SK-N-SH treated with all-trans-retinoic acid at 6 μM for 48 hours (cell line): ENCODE measurements around the gene NAIF1.

ENCODE experiments used
- ATAC-seq: fragments of 200-7000 bp; cut with Tn5 transposase; 3 replicates; pipeline ENCODE4 v1.9.1; 2020; ENCODE audit warnings: mild to moderate bottlenecking, moderate library complexity
- ARNTL ChIP-seq: fragments of 450-650 bp; formaldehyde crosslinking; IDR thresholded peaks from 2 replicates; pipeline ENCODE4 v1.5.0; 2020; ENCODE audit warnings: low read depth, mild to moderate bottlenecking, moderate library complexity, borderline replicate concordance
- BACH2 ChIP-seq: fragments of 250-450 bp; sonication (Bioruptor Pico); IDR thresholded peaks from 2 replicates; pipeline ENCODE4 v1.9.0; 2021; ENCODE audit warnings: mild to moderate bottlenecking, borderline replicate concordance
- CREB5 ChIP-seq: fragments of 250-450 bp; sonication (Bioruptor Pico); IDR thresholded peaks from 2 replicates; pipeline ENCODE4 v1.5.1; 2020; ENCODE audit warnings: low read depth, mild to moderate bottlenecking, moderate library complexity
- CSDC2 ChIP-seq: fragments of 250-450 bp; sonication (Bioruptor Pico); IDR thresholded peaks from 2 replicates; pipeline ENCODE4 v1.5.0; 2020; ENCODE audit warnings: mild to moderate bottlenecking, moderate library complexity
- GLIS3 ChIP-seq: fragments of 250-450 bp; sonication (Bioruptor Pico); IDR thresholded peaks from 2 replicates; pipeline ENCODE4 v1.5.0; 2020; ENCODE audit warnings: mild to moderate bottlenecking, moderate library complexity
- OSR1 ChIP-seq: fragments of 250-450 bp; sonication (Bioruptor Pico); IDR thresholded peaks from 2 replicates; pipeline ENCODE4 v1.8.0; 2022; ENCODE audit warnings: moderate library complexity, mild to moderate bottlenecking, inconsistent platforms
- PATZ1 ChIP-seq: fragments of 250-450 bp; sonication (Bioruptor Pico); IDR thresholded peaks from 2 replicates; pipeline ENCODE4 v1.8.0; 2020; ENCODE audit warnings: mild to moderate bottlenecking, moderate library complexity, borderline replicate concordance
- RARB ChIP-seq: fragments of 250-450 bp; sonication (Bioruptor Pico); IDR thresholded peaks from 2 replicates; pipeline ENCODE4 v1.8.0; 2021; ENCODE audit warnings: mild to moderate bottlenecking, moderate library complexity
- SNAI2 ChIP-seq: fragments of 250-450 bp; sonication (Bioruptor Pico); IDR thresholded peaks from 2 replicates; pipeline ENCODE4 v1.5.0; 2020; ENCODE audit warnings: mild to moderate bottlenecking, moderate library complexity
- TCF4 ChIP-seq: fragments of 250-450 bp; sonication (Bioruptor Pico); IDR thresholded peaks from 2 replicates; pipeline ENCODE4 v1.8.0; 2021; ENCODE audit warnings: mild to moderate bottlenecking, moderate library complexity, borderline replicate concordance
- TOX ChIP-seq: fragments of 250-450 bp; sonication (Bioruptor Pico); IDR thresholded peaks from 2 replicates; pipeline ENCODE4 v1.8.0; 2021; ENCODE audit warnings: mild to moderate bottlenecking, moderate library complexity, borderline replicate concordance
- ZFP3 ChIP-seq: fragments of 250-450 bp; sonication (Bioruptor Pico); IDR thresholded peaks from 2 replicates; pipeline ENCODE4 v1.5.0; 2020; ENCODE audit warnings: mild to moderate bottlenecking, moderate library complexity
- ZFP30 ChIP-seq: fragments of 450-650 bp; formaldehyde crosslinking; IDR thresholded peaks from 2 replicates; pipeline ENCODE4 v1.5.0; 2022; ENCODE audit warnings: mild to moderate bottlenecking, moderate library complexity
- ZNF565 ChIP-seq: fragments of 450-650 bp; formaldehyde crosslinking; conservative IDR thresholded peaks from 2 replicates; pipeline ENCODE4 v1.5.0; 2020; ENCODE audit warnings: low read depth, mild to moderate bottlenecking, moderate library complexity
- ZNF70 ChIP-seq: fragments of 450-650 bp; formaldehyde crosslinking; IDR thresholded peaks from 2 replicates; pipeline ENCODE4 v1.5.0; 2020; ENCODE audit warnings: mild to moderate bottlenecking, moderate library complexity
- ZNF8 ChIP-seq: fragments of 450-650 bp; formaldehyde crosslinking; IDR thresholded peaks from 2 replicates; pipeline ENCODE4 v1.5.0; 2020; ENCODE audit warnings: mild to moderate bottlenecking, moderate library complexity
- TF ChIP-seq, protein P1 (sequence below): fragments of 250-450 bp; sonication (Bioruptor Pico); IDR thresholded peaks from 2 replicates; pipeline ENCODE4 v1.5.0; 2020; ENCODE audit warnings: mild to moderate bottlenecking, moderate library complexity
- TF ChIP-seq, protein P2 (sequence below): fragments of 250-450 bp; sonication (Bioruptor Pico); IDR thresholded peaks from 2 replicates; pipeline ENCODE4 v1.8.0; 2021; ENCODE audit warnings: low read depth, mild to moderate bottlenecking, moderate library complexity, borderline replicate concordance
- TF ChIP-seq, protein P3 (sequence below): fragments of 250-450 bp; sonication (Bioruptor Pico); IDR thresholded peaks from 2 replicates; pipeline ENCODE4 v1.5.1; 2021; ENCODE audit warnings: mild to moderate bottlenecking, moderate library complexity

Gene NAIF1

GRCh38 chr9:128068386-128069205 is 1.5 kb upstream of the NAIF1 start (continued):
- TF ChIP-seq, protein P1, sequence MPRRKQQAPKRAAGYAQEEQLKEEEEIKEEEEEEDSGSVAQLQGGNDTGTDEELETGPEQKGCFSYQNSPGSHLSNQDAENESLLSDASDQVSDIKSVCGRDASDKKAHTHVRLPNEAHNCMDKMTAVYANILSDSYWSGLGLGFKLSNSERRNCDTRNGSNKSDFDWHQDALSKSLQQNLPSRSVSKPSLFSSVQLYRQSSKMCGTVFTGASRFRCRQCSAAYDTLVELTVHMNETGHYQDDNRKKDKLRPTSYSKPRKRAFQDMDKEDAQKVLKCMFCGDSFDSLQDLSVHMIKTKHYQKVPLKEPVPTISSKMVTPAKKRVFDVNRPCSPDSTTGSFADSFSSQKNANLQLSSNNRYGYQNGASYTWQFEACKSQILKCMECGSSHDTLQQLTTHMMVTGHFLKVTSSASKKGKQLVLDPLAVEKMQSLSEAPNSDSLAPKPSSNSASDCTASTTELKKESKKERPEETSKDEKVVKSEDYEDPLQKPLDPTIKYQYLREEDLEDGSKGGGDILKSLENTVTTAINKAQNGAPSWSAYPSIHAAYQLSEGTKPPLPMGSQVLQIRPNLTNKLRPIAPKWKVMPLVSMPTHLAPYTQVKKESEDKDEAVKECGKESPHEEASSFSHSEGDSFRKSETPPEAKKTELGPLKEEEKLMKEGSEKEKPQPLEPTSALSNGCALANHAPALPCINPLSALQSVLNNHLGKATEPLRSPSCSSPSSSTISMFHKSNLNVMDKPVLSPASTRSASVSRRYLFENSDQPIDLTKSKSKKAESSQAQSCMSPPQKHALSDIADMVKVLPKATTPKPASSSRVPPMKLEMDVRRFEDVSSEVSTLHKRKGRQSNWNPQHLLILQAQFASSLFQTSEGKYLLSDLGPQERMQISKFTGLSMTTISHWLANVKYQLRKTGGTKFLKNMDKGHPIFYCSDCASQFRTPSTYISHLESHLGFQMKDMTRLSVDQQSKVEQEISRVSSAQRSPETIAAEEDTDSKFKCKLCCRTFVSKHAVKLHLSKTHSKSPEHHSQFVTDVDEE = no peak
- TF ChIP-seq CREB5 (CRISPR knock-in tag) = no peak

DNA sequence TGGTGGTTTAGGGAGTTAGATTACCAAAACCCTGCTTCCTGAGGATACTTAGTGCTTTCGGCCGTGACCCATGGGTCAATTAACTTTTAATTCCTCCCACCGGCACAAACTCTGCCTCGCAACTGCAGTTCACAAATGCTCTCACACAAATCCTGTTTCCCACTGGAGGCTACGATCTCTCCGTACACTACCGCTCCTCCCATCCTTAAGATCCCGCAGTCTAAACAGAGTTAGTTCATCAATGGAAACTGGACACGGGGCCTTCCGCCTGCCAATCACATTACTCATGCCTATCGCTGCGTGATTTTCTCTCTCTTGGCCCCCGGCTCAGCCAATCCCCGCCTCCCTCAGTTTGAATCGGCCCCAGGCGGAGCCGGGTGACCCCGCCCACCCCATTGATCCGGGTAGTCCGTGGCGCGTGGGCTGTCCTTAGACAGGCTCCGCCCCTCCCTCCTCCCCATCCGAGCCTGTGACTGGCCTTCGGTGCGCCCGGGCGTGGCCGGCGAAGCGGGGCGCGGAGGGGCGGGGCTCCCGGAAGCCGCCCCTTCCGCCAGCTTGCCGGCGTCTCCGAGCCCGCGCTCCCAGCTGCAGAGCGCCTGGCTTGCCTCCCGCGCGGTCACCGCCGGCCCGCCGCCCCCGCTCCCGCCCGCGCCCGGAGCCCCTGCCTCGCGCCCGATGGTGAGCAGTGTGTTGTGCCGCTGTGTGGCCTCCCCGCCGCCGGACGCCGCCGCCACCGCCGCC is 695 bp upstream of the NAIF1 start, which contains the start of gene SLC25A25:
Gene SLC25A25 (plus strand): TSS at position 588 of the 741 bp plus-strand sequence. CDS start 88 bp downstream, at position 676.
- peak; percentile 82 for ATAC-seq
- TF ChIP-seq TOX (CRISPR knock-in tag) = no peak
- no peak for TF ChIP-seq ZFP3
- TF ChIP-seq SNAI2 (CRISPR knock-in tag) = no peak
- TF ChIP-seq CREB5 (CRISPR knock-in tag) = no peak
- TF ChIP-seq ZNF70 (CRISPR knock-in tag) = no peak
- TF ChIP-seq, protein P2, sequence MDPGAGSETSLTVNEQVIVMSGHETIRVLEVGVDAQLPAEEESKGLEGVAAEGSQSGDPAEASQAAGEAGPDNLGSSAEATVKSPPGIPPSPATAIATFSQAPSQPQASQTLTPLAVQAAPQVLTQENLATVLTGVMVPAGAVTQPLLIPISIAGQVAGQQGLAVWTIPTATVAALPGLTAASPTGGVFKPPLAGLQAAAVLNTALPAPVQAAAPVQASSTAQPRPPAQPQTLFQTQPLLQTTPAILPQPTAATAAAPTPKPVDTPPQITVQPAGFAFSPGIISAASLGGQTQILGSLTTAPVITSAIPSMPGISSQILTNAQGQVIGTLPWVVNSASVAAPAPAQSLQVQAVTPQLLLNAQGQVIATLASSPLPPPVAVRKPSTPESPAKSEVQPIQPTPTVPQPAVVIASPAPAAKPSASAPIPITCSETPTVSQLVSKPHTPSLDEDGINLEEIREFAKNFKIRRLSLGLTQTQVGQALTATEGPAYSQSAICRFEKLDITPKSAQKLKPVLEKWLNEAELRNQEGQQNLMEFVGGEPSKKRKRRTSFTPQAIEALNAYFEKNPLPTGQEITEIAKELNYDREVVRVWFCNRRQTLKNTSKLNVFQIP (CRISPR knock-in tag) = no peak
- TF ChIP-seq ARNTL = no peak
- TF ChIP-seq ZFP30 (CRISPR knock-in tag) = no peak
- TF ChIP-seq RARB = no peak
- no peak for TF ChIP-seq CSDC2 (CRISPR knock-in tag)
- TF ChIP-seq OSR1 (CRISPR knock-in tag) = no peak
- TF ChIP-seq TCF4 (CRISPR knock-in tag) = no peak
- TF ChIP-seq BACH2 (CRISPR knock-in tag) = no peak
- TF ChIP-seq PATZ1 (CRISPR knock-in tag) = no peak
- TF ChIP-seq ZNF565 (CRISPR knock-in tag) = no peak
- TF ChIP-seq GLIS3 = no peak
- TF ChIP-seq, protein P3, sequence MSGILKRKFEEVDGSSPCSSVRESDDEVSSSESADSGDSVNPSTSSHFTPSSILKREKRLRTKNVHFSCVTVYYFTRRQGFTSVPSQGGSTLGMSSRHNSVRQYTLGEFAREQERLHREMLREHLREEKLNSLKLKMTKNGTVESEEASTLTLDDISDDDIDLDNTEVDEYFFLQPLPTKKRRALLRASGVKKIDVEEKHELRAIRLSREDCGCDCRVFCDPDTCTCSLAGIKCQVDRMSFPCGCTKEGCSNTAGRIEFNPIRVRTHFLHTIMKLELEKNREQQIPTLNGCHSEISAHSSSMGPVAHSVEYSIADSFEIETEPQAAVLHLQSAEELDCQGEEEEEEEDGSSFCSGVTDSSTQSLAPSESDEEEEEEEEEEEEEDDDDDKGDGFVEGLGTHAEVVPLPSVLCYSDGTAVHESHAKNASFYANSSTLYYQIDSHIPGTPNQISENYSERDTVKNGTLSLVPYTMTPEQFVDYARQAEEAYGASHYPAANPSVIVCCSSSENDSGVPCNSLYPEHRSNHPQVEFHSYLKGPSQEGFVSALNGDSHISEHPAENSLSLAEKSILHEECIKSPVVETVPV (CRISPR knock-in tag) = no peak
- no peak for TF ChIP-seq ZNF8 (CRISPR knock-in tag)
- TF ChIP-seq, protein P1 = no peak
